GM19452 (cell line): Measurements from ENCODE around the gene CENPW.

Experiments used
- ATAC-seq: cut with Tn5 transposase; IDR thresholded peaks from one replicate; pipeline ENCODE4 v1.9.1; 2021; ENCODE audit not compliant: unreplicated experiment

Gene CENPW

GRCh38 chr6:126372626-126373025, 32.7 kb downstream of the CENPW start:
- no peak for ATAC-seq

GRCh38 chr6:126373344-126373743, 33.4 kb downstream of the CENPW start:
- no peak for ATAC-seq

GRCh38 chr6:126374372-126374771, 34.5 kb downstream of the CENPW start:
- ATAC-seq: no peak

GRCh38 chr6:126376682-126377081, 36.8 kb downstream of the CENPW start:
- ATAC-seq: no peak

- ATAC-seq: no peak
Observed at GRCh38 chr6:126377594-126378153, 37.8 kb downstream of the CENPW start.

- no peak for ATAC-seq
Observed at GRCh38 chr6:126380072-126380583, 40.2 kb downstream of the CENPW start.

- ATAC-seq: no peak
Observed at GRCh38 chr6:126381498-126381897, 41.6 kb downstream of the CENPW start.

GRCh38 chr6:126383203-126383602, 43.3 kb downstream of the CENPW start:
- ATAC-seq: no peak

GRCh38 chr6:126385536-126385935, 45.6 kb downstream of the CENPW start:
- ATAC-seq: no peak

GRCh38 chr6:126388104-126388598, 48.2 kb downstream of the CENPW start:
- ATAC-seq: no peak

- ATAC-seq: no peak
Observed at GRCh38 chr6:126396131-126396530, 56.2 kb downstream of the CENPW start.
